Endodermal cell (in vitro differentiated cells): ENCODE results near the gene CABP4. TPM values are rescaled to one million over a fixed set of nuclear protein-coding genes. Genes with fewer than 3 reads are reported as not detected.

Experiments used
- DNase-seq: peaks from one replicate; pipeline ENCODE4 v3.0.0-alpha.2; 2017
- H3K27ac ChIP-seq: 2 replicates; pipeline ENCODE4 v1.5.1; 2013; ENCODE audit warnings: mild to moderate bottlenecking, low read depth, low read length, moderate library complexity
- H3K27me3 ChIP-seq: 2 replicates; pipeline ENCODE4 v1.6.1; 2013; ENCODE audit warnings: mild to moderate bottlenecking, low read length, moderate library complexity; ENCODE audit not compliant: insufficient read depth, control insufficient read depth, poor library complexity, severe bottlenecking
- H3K36me3 ChIP-seq: 2 replicates; pipeline ENCODE4 v1.7.0; 2013; ENCODE audit warnings: mild to moderate bottlenecking, low read length, moderate library complexity; ENCODE audit not compliant: control insufficient read depth, insufficient read depth
- H3K4me1 ChIP-seq: one replicate; pipeline ENCODE4 v1.7.0; 2013; ENCODE audit warnings: low read length; ENCODE audit not compliant: control insufficient read depth, insufficient read depth
- H3K4me3 ChIP-seq: 2 replicates; pipeline ENCODE4 v1.5.1; 2013; ENCODE audit warnings: mild to moderate bottlenecking, low read length, moderate library complexity
- H3K9ac ChIP-seq: 2 replicates; pipeline ENCODE4 v1.6.1; 2013; ENCODE audit warnings: mild to moderate bottlenecking, low read length, moderate library complexity; ENCODE audit not compliant: poor library complexity, severe bottlenecking; ENCODE audit errors: extremely low read depth
- H3K9me3 ChIP-seq: 2 replicates; pipeline ENCODE4 v1.6.1; 2013; ENCODE audit warnings: mild to moderate bottlenecking, low read length, moderate library complexity; ENCODE audit not compliant: control insufficient read depth
- H3K27ac Mint-ChIP-seq: 2 replicates; pipeline ENCODE4 v1.8.0; 2020; ENCODE audit warnings: mixed read lengths
- H3K27me3 Mint-ChIP-seq: 2 replicates; pipeline ENCODE4 v1.8.0; 2021; ENCODE audit warnings: mild to moderate bottlenecking, mixed read lengths; ENCODE audit not compliant: insufficient read depth
- H3K36me3 Mint-ChIP-seq: 2 replicates; pipeline ENCODE4 v1.8.0; 2020; ENCODE audit warnings: low read depth, mixed read lengths
- H3K4me1 Mint-ChIP-seq: 2 replicates; pipeline ENCODE4 v1.8.0; 2020; ENCODE audit warnings: mixed read lengths
- H3K4me3 Mint-ChIP-seq: 2 replicates; pipeline ENCODE4 v1.8.0; 2020; ENCODE audit warnings: mild to moderate bottlenecking, moderate library complexity, mixed read lengths
- H3K9me3 Mint-ChIP-seq: 2 replicates; pipeline ENCODE4 v1.8.0; 2020; ENCODE audit warnings: mild to moderate bottlenecking, mixed read lengths
- CTCF ChIP-seq: fragments of 200-600 bp; sonication (generic); conservative IDR thresholded peaks from 2 replicates; pipeline ENCODE4 v1.5.0; 2021; ENCODE audit warnings: antibody characterized with exemption, mild to moderate bottlenecking
- WGBS, 2 experiments: methylation state at CpG; one replicate each; pipeline versions ENCODE4 v1.1.5 to v1.1.7; 2013; ENCODE audit warnings: missing lambda C conversion rate in 2 of 2, mixed read lengths in 1 of 2; ENCODE audit not compliant: insufficient coverage in 1 of 2, insufficient read length in 1 of 2; 5-methylcytosine and 5-hydroxymethylcytosine counted together
- total RNA-seq, 2 donors: library from RNA; stranded (reverse); fragmentation: NEBNext Ultra II Directional in 1 of 2; extraction: Animal tissue kit (Norgen Biotek cat#: 25700) in 1 of 2; gene quantifications; 2 replicates in 1 of 2; 3 replicates in 1 of 2; pipeline ENCODE4 v1.2.1, GENCODE V29; 2021

The CABP4 gene
- total RNA-seq, 2 donors from 2014 or later, result not detected

DNA sequence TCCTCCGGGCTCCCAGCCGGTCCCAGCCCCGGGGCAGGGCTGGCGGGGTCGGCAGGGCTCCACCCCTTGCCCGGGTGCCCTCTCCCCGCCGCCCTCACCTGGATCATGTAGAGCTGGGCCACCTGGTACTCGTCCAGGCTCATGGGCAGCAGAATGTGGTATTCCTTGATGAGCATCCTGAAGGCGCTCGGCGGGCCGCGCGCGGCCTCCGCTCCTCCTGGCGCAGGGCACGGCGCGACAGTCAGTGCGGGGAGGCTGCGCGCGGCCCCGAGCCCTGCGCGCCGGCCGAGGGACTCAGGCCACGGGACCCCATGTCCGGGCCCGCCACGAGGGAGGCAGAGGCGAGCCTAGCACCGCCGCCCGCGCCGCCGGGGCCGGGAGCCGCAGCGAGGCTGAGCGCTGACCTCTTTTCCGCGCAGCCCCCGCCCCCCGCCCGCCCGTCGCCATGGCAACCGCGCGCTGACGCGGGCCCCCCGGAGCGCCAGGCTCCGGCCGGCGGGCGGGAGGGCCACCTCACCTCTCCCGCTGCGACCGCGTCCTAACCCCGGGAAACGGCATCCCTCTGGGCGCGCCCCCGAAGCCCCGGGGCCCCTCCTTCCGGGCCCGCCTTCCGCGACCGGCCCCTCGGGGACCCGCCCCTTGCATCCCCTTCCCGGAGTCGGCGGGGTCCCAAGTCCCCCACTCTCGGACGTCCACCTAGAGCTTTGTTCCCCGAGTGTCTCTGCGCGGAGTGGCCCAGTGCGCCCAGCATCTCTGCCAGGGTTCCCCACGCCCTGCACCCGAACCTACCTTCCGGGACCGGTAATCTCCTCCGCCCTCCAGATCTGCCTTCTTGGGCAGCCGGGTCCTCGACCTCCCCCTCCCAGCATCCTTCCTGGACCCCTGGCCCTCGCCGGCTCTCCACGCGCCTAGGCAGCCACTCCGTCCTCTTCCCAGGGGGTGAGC is 49.1 kb downstream of the CABP4 start:
- H3K4me1 Mint-ChIP-seq, result peaks cover 23% of the 10 kb centered on the region
- no peaks in the 10 kb centered on the region for H3K9me3 Mint-ChIP-seq
- peak overlapping the region; percentile 85 for H3K4me3 Mint-ChIP-seq
- peak overlapping the region; percentile 32 for H3K27ac ChIP-seq
- no peak for TF ChIP-seq CTCF
- DNase-seq, result peak; percentile 73
- H3K4me3 ChIP-seq, result peak overlapping the region; percentile 88
- H3K9me3 ChIP-seq, result no peaks in the 10 kb centered on the region
- whole genome bisulfite sequencing, 2 experiments, result 1 to 2% methylated on average over 29 to 101 of the region's 101 CpGs
- no peaks in the 10 kb centered on the region for H3K27me3 ChIP-seq
- H3K9ac ChIP-seq, result peak overlapping the region; percentile 66
- H3K36me3 ChIP-seq, result peaks cover 35% of the 10 kb centered on the region
- peak overlapping the region; percentile 81 for H3K27ac Mint-ChIP-seq
- peaks cover 28% of the 10 kb centered on the region for H3K36me3 Mint-ChIP-seq
- peaks cover 4% of the 10 kb centered on the region for H3K27me3 Mint-ChIP-seq
- peaks cover 12% of the 10 kb centered on the region for H3K4me1 ChIP-seq

- 1% methylated on average over 18 to 58 of the region's 58 CpGs for WGBS, 2 experiments
- no peak for TF ChIP-seq CTCF
- Histone ChIP-seq H3K9me3 (no peaks in the 10 kb centered on the region), H3K27me3 (peaks cover 1% of the 10 kb centered on the region), H3K4me1 (peaks cover 12% of the 10 kb centered on the region), H3K27ac (peak within 1 kb of the TSS; percentile 70), H3K9ac (peak within 1 kb of the TSS; percentile 66), H3K36me3 (peaks cover 35% of the 10 kb centered on the region), H3K4me3 (peak within 1 kb of the TSS; percentile 88)
- DNase-seq, result peak; percentile 89
- peak within 1 kb of the TSS; percentile 91 for H3K27ac Mint-ChIP-seq
- H3K4me3 Mint-ChIP-seq, result peak within 1 kb of the TSS; percentile 85
- H3K4me1 Mint-ChIP-seq, result peaks cover 23% of the 10 kb centered on the region
- peaks cover 25% of the 10 kb centered on the region for H3K36me3 Mint-ChIP-seq
- no peaks in the 10 kb centered on the region for H3K9me3 Mint-ChIP-seq
- H3K27me3 Mint-ChIP-seq, result peaks cover 7% of the 10 kb centered on the region
Measured at GRCh38 chr11:67504950-67505581, 49.9 kb downstream of the CABP4 start, which contains the start of gene PITPNM1. Gene PITPNM1, minus strand, starts transcription at chr11:67505363. Its CDS starts 1,183 bp downstream, at chr11:67504180.

GRCh38 chr11:67505605-67506396 is 50.6 kb downstream of the CABP4 start:
- H3K27ac Mint-ChIP-seq, result peak overlapping the region; percentile 91
- peaks cover 23% of the 10 kb centered on the region for H3K4me1 Mint-ChIP-seq
- H3K27me3 Mint-ChIP-seq, result peaks cover 12% of the 10 kb centered on the region
- H3K27me3 ChIP-seq, result peaks cover 8% of the 10 kb centered on the region
- peaks cover 31% of the 10 kb centered on the region for H3K36me3 ChIP-seq
- H3K4me3 ChIP-seq, result peak overlapping the region; percentile 88
- peak overlapping the region; percentile 85 for H3K4me3 Mint-ChIP-seq
- peak overlapping the region; percentile 34 for H3K9ac ChIP-seq
- no peaks in the 10 kb centered on the region for H3K9me3 ChIP-seq
- H3K9me3 Mint-ChIP-seq, result no peaks in the 10 kb centered on the region
- H3K4me1 ChIP-seq, result peaks cover 12% of the 10 kb centered on the region
- WGBS, 2 experiments, result 52 to 64% methylated on average over 11 to 17 of the region's 17 CpGs
- DNase-seq, result peak; percentile 96
- TF ChIP-seq CTCF, result peak; percentile 99
- peaks cover 21% of the 10 kb centered on the region for H3K36me3 Mint-ChIP-seq
- H3K27ac ChIP-seq, result peak overlapping the region; percentile 70
